A549 (cell line): Measurements from ENCODE around the gene IQSEC3.

ENCODE experiments used
- BHLHE40 ChIP-seq: IDR thresholded peaks from 2 replicates; pipeline ENCODE4 v1.6.1; 2012; ENCODE audit warnings: low read depth, low read length, inconsistent platforms
- POLR2A ChIP-seq: IDR thresholded peaks from 2 replicates; pipeline ENCODE4 v1.6.1; 2012; ENCODE audit warnings: mild to moderate bottlenecking, low read length
- ZC3H11A ChIP-seq: fragments of 450-650 bp; IDR thresholded peaks from 2 replicates; pipeline ENCODE4 v1.6.1; 2014; ENCODE audit warnings: antibody characterized with exemption, mild to moderate bottlenecking
- TF ChIP-seq, protein P1 (sequence below): fragments of >200 bp; sonication (Bioruptor Twin); formaldehyde crosslinking; IDR thresholded peaks from 3 replicates; pipeline ENCODE4 v1.5.1; 2016

DNA sequence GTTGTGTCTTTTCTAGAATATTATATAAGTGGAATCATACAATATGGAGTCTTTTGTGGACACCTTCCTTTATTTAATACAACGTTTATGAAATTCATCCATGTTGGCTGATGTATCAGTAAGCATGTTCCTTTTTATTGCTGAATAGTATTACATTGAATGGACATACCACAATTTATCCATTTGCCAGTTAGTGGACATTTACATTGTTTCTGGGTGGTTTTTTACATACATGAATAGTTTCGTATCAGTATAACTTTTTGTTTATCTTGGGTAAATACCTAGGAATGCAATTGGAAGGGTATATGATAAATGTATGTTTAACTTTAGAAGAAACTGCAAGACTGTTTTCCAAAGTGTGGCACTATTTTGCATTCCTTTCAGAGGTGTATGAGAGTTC lies 23.1 kb downstream of the IQSEC3 start:
- TF ChIP-seq, protein P1, sequence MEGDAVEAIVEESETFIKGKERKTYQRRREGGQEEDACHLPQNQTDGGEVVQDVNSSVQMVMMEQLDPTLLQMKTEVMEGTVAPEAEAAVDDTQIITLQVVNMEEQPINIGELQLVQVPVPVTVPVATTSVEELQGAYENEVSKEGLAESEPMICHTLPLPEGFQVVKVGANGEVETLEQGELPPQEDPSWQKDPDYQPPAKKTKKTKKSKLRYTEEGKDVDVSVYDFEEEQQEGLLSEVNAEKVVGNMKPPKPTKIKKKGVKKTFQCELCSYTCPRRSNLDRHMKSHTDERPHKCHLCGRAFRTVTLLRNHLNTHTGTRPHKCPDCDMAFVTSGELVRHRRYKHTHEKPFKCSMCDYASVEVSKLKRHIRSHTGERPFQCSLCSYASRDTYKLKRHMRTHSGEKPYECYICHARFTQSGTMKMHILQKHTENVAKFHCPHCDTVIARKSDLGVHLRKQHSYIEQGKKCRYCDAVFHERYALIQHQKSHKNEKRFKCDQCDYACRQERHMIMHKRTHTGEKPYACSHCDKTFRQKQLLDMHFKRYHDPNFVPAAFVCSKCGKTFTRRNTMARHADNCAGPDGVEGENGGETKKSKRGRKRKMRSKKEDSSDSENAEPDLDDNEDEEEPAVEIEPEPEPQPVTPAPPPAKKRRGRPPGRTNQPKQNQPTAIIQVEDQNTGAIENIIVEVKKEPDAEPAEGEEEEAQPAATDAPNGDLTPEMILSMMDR: no peak
- TF ChIP-seq POLR2A: no peak
- TF ChIP-seq ZC3H11A: no peak
- TF ChIP-seq BHLHE40: no peak
